Measurements from ENCODE around the gene ZBTB26. TPM values are rescaled to one million over a fixed set of nuclear protein-coding genes. Genes with fewer than 3 reads are reported as not detected.

The ZBTB26 gene
- total and polyA plus RNA-seq, 12 donors = 2.0 to 5.5 (median 3.7) TPM

DNA sequence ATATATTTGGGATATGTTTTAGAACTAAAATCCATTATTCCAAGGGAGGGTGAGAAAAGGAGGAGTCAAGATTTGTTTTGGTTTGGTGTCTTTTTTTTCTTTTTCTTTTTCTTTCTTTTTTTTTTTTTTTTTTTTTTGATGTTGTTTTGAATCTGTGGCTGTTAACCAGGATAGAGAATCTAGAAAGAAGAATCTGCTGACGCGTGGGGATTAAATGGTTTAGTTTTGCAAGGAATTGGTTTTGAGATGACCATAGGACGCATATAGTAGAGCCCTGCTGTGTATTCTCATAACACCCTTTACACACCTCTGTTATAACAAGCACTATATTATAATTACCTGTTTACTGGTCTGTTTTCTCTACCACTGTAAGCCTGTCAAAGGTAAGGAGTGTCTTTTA, 19.0 kb upstream of the ZBTB26 start:
- Histone ChIP-seq H3K27me3 (no peaks in the 10 kb centered on the region), H3K4me1 (peaks cover 0 to 75% (median 39%) of the 10 kb centered on the region in 9 donors), H3K27ac (no peak overlapping the region), H3K4me3 (no peak overlapping the region), H3K9me3 (no peaks in the 10 kb centered on the region), H3K36me3 (no peaks in the 10 kb centered on the region)
- intact Hi-C loops (cut with DNase I) = no loop called here
- TF ChIP-seq, protein P1, sequence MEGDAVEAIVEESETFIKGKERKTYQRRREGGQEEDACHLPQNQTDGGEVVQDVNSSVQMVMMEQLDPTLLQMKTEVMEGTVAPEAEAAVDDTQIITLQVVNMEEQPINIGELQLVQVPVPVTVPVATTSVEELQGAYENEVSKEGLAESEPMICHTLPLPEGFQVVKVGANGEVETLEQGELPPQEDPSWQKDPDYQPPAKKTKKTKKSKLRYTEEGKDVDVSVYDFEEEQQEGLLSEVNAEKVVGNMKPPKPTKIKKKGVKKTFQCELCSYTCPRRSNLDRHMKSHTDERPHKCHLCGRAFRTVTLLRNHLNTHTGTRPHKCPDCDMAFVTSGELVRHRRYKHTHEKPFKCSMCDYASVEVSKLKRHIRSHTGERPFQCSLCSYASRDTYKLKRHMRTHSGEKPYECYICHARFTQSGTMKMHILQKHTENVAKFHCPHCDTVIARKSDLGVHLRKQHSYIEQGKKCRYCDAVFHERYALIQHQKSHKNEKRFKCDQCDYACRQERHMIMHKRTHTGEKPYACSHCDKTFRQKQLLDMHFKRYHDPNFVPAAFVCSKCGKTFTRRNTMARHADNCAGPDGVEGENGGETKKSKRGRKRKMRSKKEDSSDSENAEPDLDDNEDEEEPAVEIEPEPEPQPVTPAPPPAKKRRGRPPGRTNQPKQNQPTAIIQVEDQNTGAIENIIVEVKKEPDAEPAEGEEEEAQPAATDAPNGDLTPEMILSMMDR (IDR thresholded peaks at IDR 0.05) = no peak
- no peak for DNase-seq
- ATAC-seq = no peak
- 93 to 94% methylated on average over 3 of the region's 3 CpGs for WGBS, 2 donors

DNA sequence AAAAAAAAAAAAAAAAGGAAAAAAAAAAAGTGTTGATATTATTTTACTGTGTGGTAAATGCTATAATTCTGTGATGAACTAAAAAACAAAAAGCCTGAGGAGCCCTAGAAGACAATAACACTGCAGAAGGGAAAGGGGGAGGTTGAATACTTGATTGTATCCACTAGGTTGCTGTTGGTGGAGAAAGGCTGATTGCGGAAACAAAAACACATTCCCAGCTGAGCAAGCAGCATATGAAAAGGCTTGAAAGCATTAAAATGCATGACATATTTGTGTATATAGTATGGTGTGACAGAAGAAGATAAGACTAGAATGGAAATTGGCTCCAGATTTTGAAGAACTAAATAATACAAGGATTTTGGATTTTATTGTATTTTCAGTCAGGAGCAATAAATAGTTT, 18.4 kb upstream of the ZBTB26 start:
- intact Hi-C loops (cut with DNase I) = no loop called here
- Histone ChIP-seq H3K4me3 (no peak overlapping the region), H3K4me1 (peaks cover 0 to 75% (median 37%) of the 10 kb centered on the region in 9 donors), H3K9me3 (no peaks in the 10 kb centered on the region), H3K27me3 (no peaks in the 10 kb centered on the region), H3K36me3 (peaks cover 0 to 1% (median 0%) of the 10 kb centered on the region in 9 donors), H3K27ac (no peak overlapping the region)
- DNase-seq (no peak), ATAC-seq (no peak)
- WGBS, 2 donors = 97 to 100% methylated on average over 1 of the region's 1 CpG
- TF ChIP-seq, protein P1 (IDR thresholded peaks at IDR 0.05) = no peak

GRCh38 chr9:122948313-122948712, 17.0 kb upstream of the ZBTB26 start:
- Histone ChIP-seq H3K27ac (peak overlapping the region in 1 of 10 donors; percentile 51), H3K27me3 (no peaks in the 10 kb centered on the region), H3K4me1 (peaks cover 0 to 62% (median 26%) of the 10 kb centered on the region in 9 donors), H3K36me3 (peaks cover 0 to 8% (median 0%) of the 10 kb centered on the region in 9 donors), H3K4me3 (no peak overlapping the region), H3K9me3 (no peaks in the 10 kb centered on the region)
- 93 to 94% methylated on average over 3 of the region's 3 CpGs for WGBS, 2 donors
- intact Hi-C loops (cut with DNase I) = no loop called here
- no peak for DNase-seq
- no peak for ATAC-seq
- TF ChIP-seq, protein P1 (IDR thresholded peaks at IDR 0.05) = no peak

DNA sequence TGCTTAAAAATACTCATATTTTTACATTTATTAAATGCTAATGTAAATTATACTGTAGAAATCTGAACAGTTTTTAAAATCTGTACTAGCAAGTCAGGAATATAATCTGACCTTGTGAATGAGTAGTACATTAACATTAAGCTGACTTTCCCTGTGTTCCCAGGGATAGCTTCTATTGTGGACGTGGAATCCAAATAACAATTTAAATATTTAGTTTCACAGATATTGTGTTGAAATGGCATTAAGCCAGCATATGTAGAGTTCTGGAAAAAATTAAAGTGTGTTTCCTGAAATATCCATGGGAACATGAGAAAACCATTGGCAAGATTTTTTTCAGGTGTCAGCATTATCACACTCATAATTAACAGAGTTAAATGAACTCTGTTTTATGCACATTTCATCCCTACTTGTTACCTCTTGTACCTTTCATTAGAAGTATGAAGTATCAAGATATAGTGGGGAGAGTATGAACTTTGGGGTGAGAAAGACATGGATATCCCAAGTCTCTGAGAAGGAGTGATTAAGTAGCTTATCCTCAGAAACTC, 15.2 kb upstream of the ZBTB26 start:
- no peak overlapping the region for H3K4me3 ChIP-seq
- H3K9me3 ChIP-seq = no peaks in the 10 kb centered on the region
- peak overlapping the region in 1 of 10 donors; percentile 51 for H3K27ac ChIP-seq
- no peak for ATAC-seq
- peaks cover 0 to 8% (median 0%) of the 10 kb centered on the region in 9 donors for H3K36me3 ChIP-seq
- TF ChIP-seq, protein P1 (IDR thresholded peaks at IDR 0.05) = no peak
- DNase-seq = no peak
- intact Hi-C loops (cut with DNase I) = no loop called here
- H3K4me1 ChIP-seq = peaks cover 0 to 72% (median 43%) of the 10 kb centered on the region in 9 donors
- no peaks in the 10 kb centered on the region for H3K27me3 ChIP-seq
- WGBS, 2 donors = 77 to 81% methylated on average over 1 of the region's 1 CpG

All from heart right ventricle (tissue), 16 donors.